HL-60 (cell line): ENCODE measurements around the gene COL1A2.

Experiments
- DNase-seq, 2 experiments: peaks; one replicate each; pipeline ENCODE4 v3.0.0-alpha.2; 2010 to 2020; ENCODE audit warnings: low read depth in 1 of 2, low spot score in 1 of 2
- H3K27ac ChIP-seq: fragments of 250-450 bp; sonication (Bioruptor Pico); replicated peaks from 2 replicates; pipeline ENCODE4 v1.5.1; 2020; ENCODE audit warnings: mild to moderate bottlenecking, moderate library complexity
- H3K27me3 ChIP-seq: fragments of 250-450 bp; sonication (Bioruptor Pico); 2 replicates; pipeline ENCODE4 v1.5.1; 2021; ENCODE audit warnings: mild to moderate bottlenecking, moderate library complexity; ENCODE audit not compliant: insufficient read depth, poor library complexity, severe bottlenecking
- H3K4me3 ChIP-seq: replicated peaks from 2 replicates; pipeline ENCODE4 v1.5.1; 2011; ENCODE audit warnings: mild to moderate bottlenecking, control low read depth, low read length; ENCODE audit not compliant: insufficient read depth
- CTCF ChIP-seq: IDR thresholded peaks from one replicate; pipeline ENCODE4 v1.5.1; 2011; ENCODE audit warnings: low read length, control low read depth, inconsistent platforms; ENCODE audit not compliant: insufficient read depth
- GABPA ChIP-seq: IDR thresholded peaks from 2 replicates; pipeline ENCODE4 v1.6.1; 2012; ENCODE audit warnings: low read depth
- POLR2AphosphoS5 ChIP-seq: IDR thresholded peaks from 2 replicates; pipeline ENCODE4 v1.6.1; 2012; ENCODE audit warnings: low read depth
- REST ChIP-seq: IDR thresholded peaks from 2 replicates; pipeline ENCODE4 v1.6.1; 2012; ENCODE audit warnings: low read depth; ENCODE audit not compliant: insufficient replicate concordance
- SPI1 ChIP-seq: IDR thresholded peaks from 2 replicates; pipeline ENCODE4 v1.6.1; 2012; ENCODE audit warnings: low read depth, mild to moderate bottlenecking, borderline replicate concordance

COL1A2 gene

GRCh38 chr7:94441138-94441537 lies 46.4 kb downstream of the COL1A2 start:
- no peak for DNase-seq
- H3K27ac ChIP-seq, result no peak overlapping the region
- TF ChIP-seq SPI1, result no peak
- no peak for TF ChIP-seq POLR2AphosphoS5
- no peak for TF ChIP-seq GABPA
- no peak for TF ChIP-seq CTCF
- TF ChIP-seq REST, result no peak
- H3K27me3 ChIP-seq, result peaks cover 3% of the 10 kb centered on the region
- no peak overlapping the region for H3K4me3 ChIP-seq

- no peak for DNase-seq
- Histone ChIP-seq H3K27me3 (peaks cover 8% of the 10 kb centered on the region), H3K4me3 (no peak overlapping the region), H3K27ac (no peak overlapping the region)
- TF ChIP-seq REST (no peak), POLR2AphosphoS5 (no peak), GABPA (no peak), SPI1 (no peak), CTCF (no peak)
Measured at GRCh38 chr7:94442639-94443038, 47.9 kb downstream of the COL1A2 start.

GRCh38 chr7:94444813-94445212 lies 50.1 kb downstream of the COL1A2 start:
- Histone ChIP-seq H3K4me3 (no peak overlapping the region), H3K27me3 (peaks cover 8% of the 10 kb centered on the region), H3K27ac (no peak overlapping the region)
- DNase-seq, result no peak
- TF ChIP-seq SPI1 (no peak), POLR2AphosphoS5 (no peak), REST (no peak), CTCF (no peak), GABPA (no peak)
